ENCODE results near the gene NTM. TPM values are rescaled to one million over a fixed set of nuclear protein-coding genes. Genes with fewer than 3 reads are reported as not detected.

Gene NTM
- total RNA-seq, 4 donors from 2014 or later: 1.4 to 2.8 (median 1.7) TPM

GRCh38 chr11:132240374-132240773 lies 870.0 kb downstream of the NTM start:
- no peak overlapping the region for H3K27ac ChIP-seq
- no peak for TF ChIP-seq POLR2A (IDR thresholded peaks at IDR 0.05)
- no peak for TF ChIP-seq CTCF (IDR thresholded peaks at IDR 0.05)
- DNase-seq: no peak
- no peaks in the 10 kb centered on the region for H3K36me3 ChIP-seq
- H3K27me3 ChIP-seq: no peaks in the 10 kb centered on the region
- H3K4me1 ChIP-seq: no peaks in the 10 kb centered on the region
- H3K9me3 ChIP-seq: no peaks in the 10 kb centered on the region
- H3K4me3 ChIP-seq: no peak overlapping the region

GRCh38 chr11:132242632-132243031 lies 872.2 kb downstream of the NTM start:
- TF ChIP-seq CTCF (IDR thresholded peaks at IDR 0.05) (no peak), POLR2A (IDR thresholded peaks at IDR 0.05) (no peak)

GRCh38 chr11:132244846-132245245 lies 874.4 kb downstream of the NTM start:
- H3K27me3 ChIP-seq: no peaks in the 10 kb centered on the region
- no peak for DNase-seq

More at GRCh38 chr11:132242632-132243031, 872.2 kb downstream of the NTM start:
- Histone ChIP-seq H3K36me3 (no peaks in the 10 kb centered on the region), H3K4me1 (no peaks in the 10 kb centered on the region), H3K9me3 (no peaks in the 10 kb centered on the region), H3K27ac (no peak overlapping the region), H3K4me3 (no peak overlapping the region), H3K27me3 (no peaks in the 10 kb centered on the region)
- DNase-seq: no peak

GRCh38 chr11:132245403-132246385 lies 875.3 kb downstream of the NTM start:
- no peak for DNase-seq
- no peaks in the 10 kb centered on the region for H3K27me3 ChIP-seq
- no peak for TF ChIP-seq CTCF (IDR thresholded peaks at IDR 0.05)
- TF ChIP-seq POLR2A (IDR thresholded peaks at IDR 0.05): no peak
- no peak overlapping the region for H3K27ac ChIP-seq
- H3K36me3 ChIP-seq: no peaks in the 10 kb centered on the region
- H3K4me3 ChIP-seq: no peak overlapping the region
- no peaks in the 10 kb centered on the region for H3K9me3 ChIP-seq
- H3K4me1 ChIP-seq: no peaks in the 10 kb centered on the region

More at GRCh38 chr11:132244846-132245245, 874.4 kb downstream of the NTM start:
- no peak overlapping the region for H3K4me3 ChIP-seq
- no peaks in the 10 kb centered on the region for H3K4me1 ChIP-seq
- no peak overlapping the region for H3K27ac ChIP-seq
- no peaks in the 10 kb centered on the region for H3K9me3 ChIP-seq
- no peak for TF ChIP-seq CTCF (IDR thresholded peaks at IDR 0.05)
- TF ChIP-seq POLR2A (IDR thresholded peaks at IDR 0.05): no peak
- no peaks in the 10 kb centered on the region for H3K36me3 ChIP-seq

- Histone ChIP-seq H3K4me3 (no peak overlapping the region), H3K36me3 (no peaks in the 10 kb centered on the region), H3K9me3 (no peaks in the 10 kb centered on the region), H3K27ac (no peak overlapping the region), H3K27me3 (no peaks in the 10 kb centered on the region), H3K4me1 (no peaks in the 10 kb centered on the region)
- TF ChIP-seq CTCF (IDR thresholded peaks at IDR 0.05): no peak
- TF ChIP-seq POLR2A (IDR thresholded peaks at IDR 0.05): no peak
- no peak for DNase-seq
Observed at GRCh38 chr11:132248580-132248979, 878.2 kb downstream of the NTM start.

Data from Peyer's patch (tissue), 4 donors.